GM19324 (cell line): ENCODE measurements around the gene RGS17.

Experiments used
- ATAC-seq: cut with Tn5 transposase; IDR thresholded peaks from one replicate; pipeline ENCODE4 v1.9.1; 2021; ENCODE audit warnings: mild to moderate bottlenecking, moderate library complexity; ENCODE audit not compliant: unreplicated experiment, low FRiP score

The RGS17 gene

GRCh38 chr6:152959333-152959732 lies 171.7 kb downstream of the RGS17 start:
- ATAC-seq, result no peak

GRCh38 chr6:152957796-152958195 lies 173.3 kb downstream of the RGS17 start:
- no peak for ATAC-seq
